Measurements from ENCODE around the gene KMO. TPM values are rescaled to one million over a fixed set of nuclear protein-coding genes. Genes with fewer than 3 reads are reported as not detected.

The KMO gene
- total and polyA plus RNA-seq, 2 of the 8 experiments (the other 6 are each of a cell fraction or from before 2014, with no cell fraction given) = not detected

DNA sequence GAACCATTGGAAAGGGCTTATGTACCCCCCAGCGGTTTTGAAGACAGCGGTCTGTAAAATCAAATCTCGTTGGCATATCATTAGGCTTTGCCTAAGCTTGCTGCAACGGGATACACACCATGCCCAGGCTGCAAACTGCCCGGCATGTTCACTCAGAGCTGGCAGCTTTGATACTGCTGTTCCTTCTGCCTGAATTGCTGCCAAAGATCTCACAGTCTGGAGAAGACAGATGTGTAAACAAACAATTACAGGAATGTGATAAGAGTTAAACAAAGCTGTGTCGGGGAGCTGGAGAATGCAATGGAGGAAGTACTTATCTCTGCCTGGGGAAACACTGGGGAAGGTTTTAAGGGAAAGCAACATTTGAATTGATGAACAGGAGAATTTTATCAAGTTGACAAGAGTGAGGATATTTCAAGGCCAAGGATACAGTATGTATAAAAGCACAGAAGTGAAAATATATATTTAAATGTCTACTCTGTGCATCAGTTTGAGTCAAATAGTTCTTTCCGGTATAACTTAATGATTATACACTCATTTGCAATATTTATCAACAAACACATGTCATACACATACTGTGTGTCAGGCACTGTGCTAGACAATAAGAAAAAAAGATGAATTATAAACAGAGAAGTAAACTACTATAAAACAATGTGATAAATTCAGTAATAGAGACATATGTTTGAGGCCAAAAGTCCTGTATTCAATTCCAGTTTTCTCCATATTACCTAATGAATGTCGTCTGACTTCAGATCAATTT is 78.1 kb downstream of the KMO start:
- Histone ChIP-seq H2AK5ac (ENCODE audit: low read depth, low read length) (no peak overlapping the region), H3K56ac (replicated peaks; ENCODE audit: insufficient read length, low read depth, low read length) (no peak overlapping the region), H4K91ac (replicated peaks; ENCODE audit: insufficient read length, low read length) (no peak overlapping the region), H2BK120ac (replicated peaks; ENCODE audit: low read depth, low read length) (no peak overlapping the region), H3K36me3 (ENCODE audit: control insufficient read depth in 2 of 4, insufficient read depth in 4 of 4, low read length in 3 of 4) (no peaks in the 10 kb centered on the region), H4K8ac (ENCODE audit: extremely low read depth, insufficient read depth, low read length) (no peak overlapping the region), H2AFZ (ENCODE audit: low read length) (no peak overlapping the region), H3K4ac (replicated peaks; ENCODE audit: insufficient read length, low read depth, low read length) (no peak overlapping the region), H4K5ac (ENCODE audit: insufficient read length, low read depth, low read length) (no peak overlapping the region), H3K14ac (ENCODE audit: insufficient read length) (no peak overlapping the region), H3K23ac (ENCODE audit: insufficient read length) (peak overlapping the region; percentile 33), H3K4me2 (ENCODE audit: insufficient read depth in 1 of 2, low read depth in 2 of 2, low read length in 2 of 2) (no peak overlapping the region), H3K9ac (replicated peaks in 1 of 4; ENCODE audit: extremely low read depth in 1 of 4, low read depth in 3 of 4, low read length in 3 of 4) (no peak overlapping the region), H3K79me1 (ENCODE audit: low read depth, low read length) (no peaks in the 10 kb centered on the region), H3K23me2 (ENCODE audit: low read depth, low read length) (no peaks in the 10 kb centered on the region), H2BK12ac (ENCODE audit: low read depth, low read length) (no peak overlapping the region), H3K4me3 (ENCODE audit: extremely low read depth in 1 of 4, insufficient read depth in 2 of 4, low read depth in 3 of 4, low read length in 4 of 4) (no peak overlapping the region), H2BK5ac (ENCODE audit: low read depth, low read length) (no peak overlapping the region), H4K20me1 (replicated peaks in 1 of 2; ENCODE audit: control insufficient read depth in 1 of 2, insufficient read depth in 2 of 2, low read length in 2 of 2) (peaks cover 2 to 3% of the 10 kb centered on the region in 2 experiments), H2BK15ac (ENCODE audit: low read length) (no peak overlapping the region), H3K27me3 (replicated peaks in 1 of 4; ENCODE audit: control insufficient read depth in 3 of 4, extremely low read depth in 1 of 4, insufficient read depth in 3 of 4, low read length in 3 of 4) (no peaks in the 10 kb centered on the region), H3K18ac (ENCODE audit: extremely low read depth, low read length) (no peak overlapping the region), H3K27ac (ENCODE audit: low read depth, low read length) (no peak overlapping the region), H3K4me1 (replicated peaks in 1 of 4; ENCODE audit: control insufficient read depth in 3 of 4, insufficient read depth in 4 of 4, low read length in 3 of 4) (no peaks in the 10 kb centered on the region), H2BK20ac (ENCODE audit: low read length) (no peak overlapping the region), H3K79me2 (ENCODE audit: control insufficient read depth in 1 of 2, insufficient read depth in 2 of 2, low read length in 2 of 2) (no peaks in the 10 kb centered on the region), H3K9me3 (ENCODE audit: insufficient read depth in 2 of 2, low read depth in 1 of 2, low read length in 1 of 2) (no peaks in the 10 kb centered on the region)
- POLR2A ChIA-PET (ENCODE audit: partially characterized antibody) = interaction anchor here (1.2 to 1.3 kb wide), 2 partner anchors 13 to 237 kb away, joined by 3 read pairs; partner anchors contain the start of gene EXO1
- FAIRE-seq (no peak), DNase-seq (ENCODE audit: low read depth in 1 of 2, low spot score in 2 of 2) (no peak)
- WGBS, 2 experiments (ENCODE audit: extremely low coverage in 1 of 2, insufficient coverage in 1 of 2, insufficient read length in 1 of 2, insufficient replicate concordance in 2 of 2, low coverage in 1 of 2, low lambda C conversion rate in 2 of 2, missing lambda C conversion rate in 1 of 2) = 84% methylated on average over 8 of the region's 8 CpGs; no CpG with 5 or more reads in 1 of the 2 experiments
- CTCF ChIA-PET (ENCODE audit: partially characterized antibody) = interaction anchor here (0.6 to 3.5 kb wide), 58 partner anchors 8 to 878 kb away, joined by 3 to 43 read pairs (median 4); partner anchors contain the start of genes CHML, KMO and OPN3
- TF ChIP-seq, protein P1, sequence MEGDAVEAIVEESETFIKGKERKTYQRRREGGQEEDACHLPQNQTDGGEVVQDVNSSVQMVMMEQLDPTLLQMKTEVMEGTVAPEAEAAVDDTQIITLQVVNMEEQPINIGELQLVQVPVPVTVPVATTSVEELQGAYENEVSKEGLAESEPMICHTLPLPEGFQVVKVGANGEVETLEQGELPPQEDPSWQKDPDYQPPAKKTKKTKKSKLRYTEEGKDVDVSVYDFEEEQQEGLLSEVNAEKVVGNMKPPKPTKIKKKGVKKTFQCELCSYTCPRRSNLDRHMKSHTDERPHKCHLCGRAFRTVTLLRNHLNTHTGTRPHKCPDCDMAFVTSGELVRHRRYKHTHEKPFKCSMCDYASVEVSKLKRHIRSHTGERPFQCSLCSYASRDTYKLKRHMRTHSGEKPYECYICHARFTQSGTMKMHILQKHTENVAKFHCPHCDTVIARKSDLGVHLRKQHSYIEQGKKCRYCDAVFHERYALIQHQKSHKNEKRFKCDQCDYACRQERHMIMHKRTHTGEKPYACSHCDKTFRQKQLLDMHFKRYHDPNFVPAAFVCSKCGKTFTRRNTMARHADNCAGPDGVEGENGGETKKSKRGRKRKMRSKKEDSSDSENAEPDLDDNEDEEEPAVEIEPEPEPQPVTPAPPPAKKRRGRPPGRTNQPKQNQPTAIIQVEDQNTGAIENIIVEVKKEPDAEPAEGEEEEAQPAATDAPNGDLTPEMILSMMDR (IDR thresholded peaks at IDR 0.05; ENCODE audit: control extremely low read depth in 1 of 3, insufficient read depth in 1 of 3, low read depth in 1 of 3, low read length in 3 of 3) = no peak
